Parathyroid adenoma (tissue), 2 donors: ENCODE measurements around the gene SLC44A5.

ENCODE experiments used
- H2AFZ ChIP-seq: fragments of 300-600 bp; sonication (generic); one replicate; pipeline ENCODE4 v1.7.0; 2017; ENCODE audit warnings: antibody characterized with exemption, mild to moderate bottlenecking
- H3K27ac ChIP-seq: fragments of 300-600 bp; sonication (generic); one replicate; pipeline ENCODE4 v1.7.0; 2017
- H3K27me3 ChIP-seq: fragments of 300-600 bp; sonication (generic); one replicate; pipeline ENCODE4 v1.7.0; 2017; ENCODE audit warnings: low read length; ENCODE audit not compliant: control insufficient read depth, insufficient read depth
- H3K36me3 ChIP-seq: fragments of 300-600 bp; sonication (generic); one replicate; pipeline ENCODE4 v1.7.0; 2017; ENCODE audit warnings: low read length; ENCODE audit not compliant: control insufficient read depth, insufficient read depth
- H3K4me1 ChIP-seq: fragments of 300-600 bp; sonication (generic); one replicate; pipeline ENCODE4 v1.7.0; 2017; ENCODE audit warnings: control low read depth
- H3K4me2 ChIP-seq: fragments of 300-600 bp; sonication (generic); one replicate; pipeline ENCODE4 v1.7.0; 2017; ENCODE audit warnings: low read length
- H3K4me3 ChIP-seq: fragments of 300-600 bp; sonication (generic); one replicate; pipeline ENCODE4 v1.7.0; 2017; ENCODE audit warnings: low read depth, low read length
- H3K79me2 ChIP-seq: fragments of 300-600 bp; sonication (generic); one replicate; pipeline ENCODE4 v1.7.0; 2017; ENCODE audit warnings: control low read depth
- H3K9ac ChIP-seq: fragments of 300-600 bp; sonication (generic); one replicate; pipeline ENCODE4 v1.7.0; 2017; ENCODE audit warnings: mild to moderate bottlenecking
- H3K9me3 ChIP-seq: fragments of 300-600 bp; sonication (generic); one replicate; pipeline ENCODE4 v1.7.0; 2017; ENCODE audit warnings: low read length; ENCODE audit not compliant: control insufficient read depth
- TF ChIP-seq, protein P1 (sequence below): fragments of 300-600 bp; sonication (generic); IDR thresholded peaks from one replicate; pipeline ENCODE4 v1.7.0; 2017; ENCODE audit warnings: antibody characterized with exemption, mild to moderate bottlenecking
- donor health status: primary hyperparathyroidism.

SLC44A5 gene

DNA sequence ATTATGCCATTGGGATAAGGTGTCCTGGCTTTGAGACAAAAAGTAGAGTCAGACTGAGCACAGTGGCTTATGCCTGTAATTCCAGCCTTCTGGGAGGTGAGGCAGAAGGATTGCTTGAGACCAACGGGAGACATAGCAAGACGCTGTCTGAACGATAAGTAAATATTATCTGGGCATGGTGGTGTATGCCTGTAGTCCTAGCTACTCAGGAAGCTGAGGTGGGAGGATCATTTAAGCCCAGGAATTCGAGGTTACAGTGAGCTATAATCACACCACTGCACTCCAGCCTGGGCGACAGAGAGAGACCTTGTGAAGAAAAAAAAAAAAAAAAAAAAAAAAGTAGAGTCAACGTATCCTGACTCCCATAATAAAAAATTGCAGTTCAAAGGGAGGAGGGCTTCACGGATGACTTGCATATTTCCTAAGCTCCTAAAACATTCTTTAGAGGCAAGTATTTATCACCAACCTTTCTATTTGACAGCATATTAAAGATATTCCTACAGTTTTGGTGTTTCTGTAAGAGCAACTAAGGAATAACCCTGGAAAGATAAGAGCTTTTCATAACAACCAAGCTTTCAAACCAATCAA is 141.2 kb downstream of the SLC44A5 start:
- H3K4me3 ChIP-seq = no peak overlapping the region
- H3K27ac ChIP-seq = no peak overlapping the region
- TF ChIP-seq, protein P1, sequence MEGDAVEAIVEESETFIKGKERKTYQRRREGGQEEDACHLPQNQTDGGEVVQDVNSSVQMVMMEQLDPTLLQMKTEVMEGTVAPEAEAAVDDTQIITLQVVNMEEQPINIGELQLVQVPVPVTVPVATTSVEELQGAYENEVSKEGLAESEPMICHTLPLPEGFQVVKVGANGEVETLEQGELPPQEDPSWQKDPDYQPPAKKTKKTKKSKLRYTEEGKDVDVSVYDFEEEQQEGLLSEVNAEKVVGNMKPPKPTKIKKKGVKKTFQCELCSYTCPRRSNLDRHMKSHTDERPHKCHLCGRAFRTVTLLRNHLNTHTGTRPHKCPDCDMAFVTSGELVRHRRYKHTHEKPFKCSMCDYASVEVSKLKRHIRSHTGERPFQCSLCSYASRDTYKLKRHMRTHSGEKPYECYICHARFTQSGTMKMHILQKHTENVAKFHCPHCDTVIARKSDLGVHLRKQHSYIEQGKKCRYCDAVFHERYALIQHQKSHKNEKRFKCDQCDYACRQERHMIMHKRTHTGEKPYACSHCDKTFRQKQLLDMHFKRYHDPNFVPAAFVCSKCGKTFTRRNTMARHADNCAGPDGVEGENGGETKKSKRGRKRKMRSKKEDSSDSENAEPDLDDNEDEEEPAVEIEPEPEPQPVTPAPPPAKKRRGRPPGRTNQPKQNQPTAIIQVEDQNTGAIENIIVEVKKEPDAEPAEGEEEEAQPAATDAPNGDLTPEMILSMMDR = no peak
- no peak overlapping the region for H3K9ac ChIP-seq
- no peaks in the 10 kb centered on the region for H3K4me1 ChIP-seq
- H3K27me3 ChIP-seq = no peaks in the 10 kb centered on the region
- H3K4me2 ChIP-seq = no peak overlapping the region
- no peaks in the 10 kb centered on the region for H3K9me3 ChIP-seq
- H3K36me3 ChIP-seq = no peaks in the 10 kb centered on the region
- no peaks in the 10 kb centered on the region for H3K79me2 ChIP-seq
- H2AFZ ChIP-seq = no peak overlapping the region

DNA sequence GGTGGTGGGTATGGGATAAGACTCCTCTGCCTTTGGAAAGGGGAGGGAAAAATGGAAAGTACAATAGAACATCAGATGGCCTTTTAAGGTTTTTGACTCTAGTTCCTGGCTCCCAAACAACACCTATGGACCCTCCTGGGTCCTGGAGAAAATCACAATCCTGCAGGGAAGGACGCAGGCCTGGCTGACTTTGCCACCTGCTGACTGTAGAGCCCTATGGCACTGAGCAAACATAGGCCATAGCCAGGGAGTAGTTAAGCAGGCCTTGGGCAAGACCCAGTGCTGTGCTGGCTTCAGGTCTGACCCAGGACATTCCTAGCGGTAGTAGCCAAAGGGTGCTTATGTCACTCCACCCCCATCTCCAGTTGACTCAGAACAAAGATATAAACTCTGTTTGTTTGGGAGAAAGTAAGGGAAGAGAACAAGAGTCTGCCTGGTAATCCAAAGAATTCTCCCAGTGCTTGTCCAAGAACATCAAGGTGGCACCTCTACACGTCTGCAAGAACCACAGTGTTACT is 149.0 kb downstream of the SLC44A5 start:
- no peak overlapping the region for H2AFZ ChIP-seq
- no peak overlapping the region for H3K27ac ChIP-seq
- H3K4me1 ChIP-seq = no peaks in the 10 kb centered on the region
- H3K4me2 ChIP-seq = no peak overlapping the region
- H3K79me2 ChIP-seq = no peaks in the 10 kb centered on the region
- no peak overlapping the region for H3K4me3 ChIP-seq
- no peaks in the 10 kb centered on the region for H3K9me3 ChIP-seq
- no peaks in the 10 kb centered on the region for H3K36me3 ChIP-seq
- no peak overlapping the region for H3K9ac ChIP-seq
- H3K27me3 ChIP-seq = no peaks in the 10 kb centered on the region
- TF ChIP-seq, protein P1 = no peak

DNA sequence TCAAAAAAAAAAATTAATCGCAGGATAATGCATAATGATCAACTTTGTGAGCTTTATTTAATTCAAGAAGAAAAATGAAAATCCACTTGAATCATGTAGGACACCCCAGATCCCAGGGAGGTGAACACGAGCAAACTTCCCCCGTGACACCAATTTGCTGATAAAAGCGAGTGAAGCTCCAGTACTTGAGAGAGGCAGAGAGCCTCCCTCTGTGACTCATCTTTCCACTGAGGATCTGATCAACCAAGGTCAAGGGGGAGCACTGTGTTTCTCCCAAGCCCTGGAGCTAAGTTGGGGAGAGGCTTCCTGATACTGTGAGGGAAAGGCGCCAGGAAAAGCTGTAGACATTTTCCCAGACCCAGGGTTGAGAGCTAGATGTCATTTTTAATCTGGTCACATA is 160.9 kb downstream of the SLC44A5 start:
- TF ChIP-seq, protein P1 = no peak
- Histone ChIP-seq H2AFZ (no peak overlapping the region), H3K9ac (no peak overlapping the region), H3K4me1 (no peaks in the 10 kb centered on the region), H3K36me3 (no peaks in the 10 kb centered on the region), H3K27ac (no peak overlapping the region), H3K4me3 (no peak overlapping the region), H3K4me2 (no peak overlapping the region), H3K9me3 (no peaks in the 10 kb centered on the region), H3K27me3 (no peaks in the 10 kb centered on the region), H3K79me2 (no peaks in the 10 kb centered on the region)

DNA sequence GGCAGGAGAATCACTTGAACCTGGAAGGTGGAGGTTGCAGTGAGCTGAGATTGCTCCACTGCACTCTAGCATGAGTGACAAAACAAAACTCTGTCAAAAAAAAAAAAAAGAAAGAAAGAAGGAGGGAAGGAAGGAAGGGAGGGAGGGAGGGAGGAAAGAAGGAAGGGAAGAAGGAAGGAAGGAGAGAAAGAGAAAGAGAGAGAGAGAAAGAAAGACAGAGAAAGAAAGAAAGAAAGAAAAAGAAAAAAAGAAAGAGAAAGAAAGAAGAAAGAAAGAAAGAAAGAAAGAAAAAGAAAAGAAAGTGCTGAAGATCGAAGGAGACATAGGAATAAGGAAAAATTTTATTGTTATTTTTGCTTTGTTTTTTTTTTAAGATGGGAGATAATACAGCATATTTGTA is 166.7 kb downstream of the SLC44A5 start:
- Histone ChIP-seq H3K4me1 (no peaks in the 10 kb centered on the region), H3K4me3 (no peak overlapping the region), H3K27me3 (no peaks in the 10 kb centered on the region), H3K9me3 (no peaks in the 10 kb centered on the region), H3K36me3 (no peaks in the 10 kb centered on the region), H2AFZ (no peak overlapping the region), H3K27ac (no peak overlapping the region), H3K9ac (no peak overlapping the region), H3K79me2 (no peaks in the 10 kb centered on the region), H3K4me2 (no peak overlapping the region)
- TF ChIP-seq, protein P1 = no peak

DNA sequence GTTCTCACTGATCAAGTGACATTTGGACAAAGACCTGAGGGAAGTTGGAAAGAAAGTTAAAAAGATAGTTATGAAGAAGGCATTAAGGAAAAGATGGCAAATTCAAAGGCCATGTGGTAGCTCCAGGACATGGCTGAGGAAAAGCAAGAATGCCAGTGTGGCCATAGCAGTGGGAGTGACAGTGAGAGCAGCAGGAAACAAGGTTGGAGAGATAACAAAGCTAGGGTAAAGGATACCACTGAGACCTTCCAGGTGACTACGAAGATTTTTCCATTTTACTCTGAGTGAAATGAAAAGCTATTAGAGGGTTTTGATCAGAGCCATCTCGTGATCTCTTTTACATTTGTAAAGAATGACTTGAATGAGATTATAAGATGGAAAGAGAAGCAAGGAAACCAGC is 170.6 kb downstream of the SLC44A5 start:
- Histone ChIP-seq H3K36me3 (no peaks in the 10 kb centered on the region), H3K27ac (no peak overlapping the region), H3K4me2 (no peak overlapping the region), H2AFZ (no peak overlapping the region), H3K9ac (no peak overlapping the region), H3K9me3 (no peaks in the 10 kb centered on the region), H3K4me1 (no peaks in the 10 kb centered on the region), H3K79me2 (no peaks in the 10 kb centered on the region), H3K27me3 (no peaks in the 10 kb centered on the region), H3K4me3 (no peak overlapping the region)
- TF ChIP-seq, protein P1 = no peak
